NCI-H2196 treated with DMSO at 0.1 percent for 48 hours (cell line): ENCODE measurements around the gene UGDH.

Source experiments
- DNase-seq: peaks from one replicate; lab custom pipeline; 2025; ENCODE audit not compliant: unreplicated experiment; lab: John Stamatoyannopoulos, UW

Gene UGDH

DNA sequence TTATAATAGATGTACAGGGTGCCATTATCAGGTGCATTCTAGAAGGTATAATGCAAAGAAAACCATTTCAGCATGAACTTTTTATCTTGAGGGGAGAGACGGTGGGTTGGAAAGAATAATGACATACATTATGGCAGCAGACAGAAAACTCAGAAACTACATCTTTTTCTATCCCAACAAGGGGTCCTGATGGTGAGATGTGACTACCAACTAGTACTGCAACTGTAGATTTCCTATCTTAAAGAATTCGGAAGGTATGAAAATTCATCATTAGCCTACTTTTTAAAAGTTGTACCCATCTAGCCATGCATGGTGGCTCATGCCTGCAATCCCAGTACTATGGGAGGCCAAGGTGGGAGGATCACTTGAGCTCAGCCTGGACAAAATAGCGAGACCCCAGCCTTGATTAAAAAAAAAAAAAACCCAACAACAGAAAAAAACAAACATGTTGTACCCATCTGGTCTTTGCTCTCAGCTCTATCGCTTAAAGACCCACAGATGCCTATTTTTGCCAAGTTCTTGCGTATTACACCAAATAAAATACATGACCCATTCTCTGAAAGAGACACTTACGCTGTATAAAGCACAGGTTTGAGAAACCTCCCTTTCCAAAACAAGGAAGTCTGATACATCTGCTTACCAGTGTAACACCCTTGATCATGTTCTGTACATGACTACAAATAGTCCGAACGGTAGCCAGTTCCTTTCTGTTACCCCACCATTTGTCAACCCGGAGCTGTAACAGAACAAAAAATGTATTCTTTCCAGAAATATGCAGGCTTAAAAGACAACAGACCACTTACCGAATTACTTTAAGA lies 70.1 kb downstream of the UGDH start:
- DNase-seq, result no peak

DNA sequence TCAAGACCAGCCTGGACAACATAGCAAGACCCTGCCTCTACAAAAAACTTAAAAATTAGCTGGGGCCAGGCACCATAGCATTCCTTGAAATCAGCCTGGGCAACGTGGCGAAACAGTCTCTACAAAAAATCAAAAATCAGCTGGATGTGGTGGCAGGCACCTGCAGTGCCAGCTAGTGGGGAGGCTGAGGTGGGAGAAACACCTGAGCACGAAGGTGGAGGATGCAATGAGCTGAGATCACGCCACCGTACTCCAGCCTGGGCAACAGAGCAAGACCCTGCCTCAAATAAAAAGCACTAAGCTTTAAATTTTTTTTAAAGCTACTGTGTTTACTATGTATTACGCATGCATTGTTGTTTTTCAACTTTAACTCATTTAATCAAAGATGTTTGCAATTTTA lies 71.8 kb downstream of the UGDH start:
- DNase-seq, result no peak

DNA sequence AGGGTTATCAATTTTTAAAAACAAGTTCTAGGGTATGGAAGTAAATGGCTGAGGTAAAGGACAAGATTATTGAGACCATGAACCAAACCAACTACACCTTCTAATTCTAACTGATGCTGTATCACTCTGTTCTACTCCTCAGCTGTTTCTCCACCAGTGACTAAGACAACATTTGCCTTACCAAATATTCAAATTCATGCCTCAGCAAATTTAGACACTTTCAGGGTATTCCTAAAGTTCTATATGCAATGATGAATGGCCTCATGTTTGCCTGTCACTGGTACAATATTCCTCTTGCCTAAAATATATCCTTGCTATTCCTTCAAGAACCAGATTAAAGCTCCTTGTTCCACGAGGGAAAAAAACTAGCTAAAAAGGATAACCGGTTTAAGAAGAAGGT lies 73.5 kb downstream of the UGDH start:
- no peak for DNase-seq

DNA sequence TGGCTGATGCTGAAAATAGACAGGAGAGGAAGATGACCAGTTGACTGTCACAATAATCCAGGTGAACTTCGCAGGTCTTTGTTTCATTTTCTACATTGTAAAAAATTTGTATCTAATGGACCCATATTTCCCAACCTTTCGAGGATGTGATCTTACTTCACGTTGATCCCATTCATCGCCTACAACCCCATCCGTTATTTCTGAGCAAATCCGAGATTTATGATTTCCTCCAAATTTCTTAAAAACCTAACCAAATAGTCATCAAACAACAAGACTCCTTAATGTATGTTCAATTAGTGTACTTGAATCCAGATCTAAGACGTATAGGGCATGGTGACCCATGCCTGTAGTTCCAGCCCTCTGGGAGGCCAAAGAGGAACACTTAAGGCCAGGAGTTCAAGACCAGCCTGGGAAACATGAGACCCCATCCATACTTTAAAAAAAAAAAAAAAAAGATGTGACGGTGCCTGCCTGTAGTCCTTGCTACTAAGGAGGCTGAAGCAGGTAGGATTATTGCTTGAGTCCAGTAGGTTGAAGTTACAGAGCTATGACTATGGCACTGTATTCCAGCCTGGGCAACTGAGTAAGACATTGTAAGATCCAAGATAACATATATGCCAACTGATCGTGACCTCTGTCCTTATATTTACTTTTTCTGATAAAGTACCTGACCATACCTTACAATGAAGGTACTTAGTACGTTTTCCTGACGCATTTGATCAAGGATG lies 74.2 kb downstream of the UGDH start:
- DNase-seq, result no peak

DNA sequence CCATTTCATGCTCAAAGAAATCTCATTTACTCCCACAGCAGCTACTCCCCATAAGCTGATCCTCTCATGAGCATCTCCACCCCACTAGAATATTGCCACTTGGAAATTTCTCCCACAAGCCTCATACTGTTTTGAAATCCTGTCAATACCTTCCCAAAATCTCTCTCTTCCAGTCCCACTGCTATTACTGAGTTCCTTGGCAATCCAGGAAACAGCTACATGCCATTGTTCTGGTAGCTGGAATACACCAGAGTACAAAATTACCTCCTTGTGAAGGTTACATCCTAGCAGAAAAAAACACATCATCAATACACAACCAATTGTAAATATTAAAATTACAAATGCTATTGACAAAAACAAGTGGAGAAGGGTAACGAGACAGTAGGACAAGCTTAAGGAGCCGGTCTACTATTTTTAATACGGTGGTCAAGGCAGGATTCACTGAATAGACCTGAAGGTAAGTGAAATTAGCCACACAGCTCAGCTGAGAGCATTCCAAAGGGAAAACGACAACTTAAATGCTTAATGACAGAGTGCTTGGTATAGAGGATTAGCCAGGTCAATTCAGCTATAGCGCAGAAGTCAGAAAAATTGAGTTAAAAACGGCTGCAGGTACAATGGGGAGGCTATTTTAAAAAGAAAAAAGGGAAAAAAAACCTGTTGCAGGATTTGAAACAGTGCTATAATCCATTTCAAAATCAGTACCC lies 74.9 kb downstream of the UGDH start:
- no peak for DNase-seq

DNA sequence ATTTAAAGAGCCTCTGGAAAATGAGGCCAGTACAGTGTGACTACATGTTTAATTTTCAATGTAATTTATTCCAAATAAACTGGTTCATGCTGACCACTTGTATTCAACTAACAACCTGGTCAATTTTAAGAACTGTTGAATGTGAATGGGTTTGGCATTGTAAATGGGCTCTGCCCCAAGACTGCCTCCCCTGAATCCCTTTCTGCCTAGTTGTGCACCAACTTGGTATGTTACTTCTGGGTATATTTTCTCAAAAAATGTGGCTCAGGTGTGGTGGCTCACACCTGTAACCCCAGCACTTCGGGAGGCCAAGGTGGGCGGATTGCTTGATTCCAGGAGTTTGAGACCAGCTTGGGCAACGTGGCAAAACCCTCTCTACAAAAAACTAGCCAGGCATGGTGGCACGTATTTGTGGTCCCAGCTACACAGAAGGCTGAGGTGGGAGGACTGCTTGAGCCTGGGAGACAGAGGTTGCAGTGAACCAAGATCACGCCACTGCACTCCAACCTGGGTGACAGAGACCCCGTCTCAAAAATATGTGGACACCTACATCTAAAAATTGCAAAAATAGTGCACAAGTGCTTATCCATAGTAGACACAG lies 75.7 kb downstream of the UGDH start:
- no peak for DNase-seq

DNA sequence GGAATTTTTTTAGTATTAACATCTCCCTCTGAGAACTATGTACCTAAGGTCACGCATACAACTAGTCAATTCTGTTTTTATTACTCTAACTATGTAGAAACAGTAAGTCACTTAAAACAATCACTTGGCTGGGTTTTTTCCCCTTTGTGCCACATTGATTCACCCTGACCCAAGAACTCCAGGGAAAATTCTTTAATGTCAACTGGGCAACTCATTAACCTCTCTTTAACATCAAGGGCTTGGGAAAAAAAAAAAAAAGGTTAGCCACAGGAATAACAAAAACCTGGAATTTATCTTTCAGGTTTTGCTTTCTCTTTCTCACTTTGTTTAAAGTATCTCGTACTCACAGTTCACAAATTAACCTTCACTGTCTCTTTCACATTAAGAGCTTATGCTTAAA lies 76.6 kb downstream of the UGDH start:
- no peak for DNase-seq
